Skeletal muscle satellite cell (primary cell): ENCODE results near the gene PTPRG.
"Not testable (repeated sequence)": the region's sequence is repeated elsewhere in the genome, so short reads cannot be mapped to it uniquely, and the experiment has no call there.

ENCODE experiments used
- H3K27me3 ChIP-seq: 2 replicates; pipeline ENCODE4 v1.7.0; 2013; ENCODE audit warnings: low read length; ENCODE audit not compliant: control insufficient read depth, insufficient read depth
- H3K36me3 ChIP-seq: 2 replicates; pipeline ENCODE4 v1.7.0; 2013; ENCODE audit warnings: mild to moderate bottlenecking, control low read depth, low read length; ENCODE audit not compliant: insufficient read depth
- H3K4me1 ChIP-seq: 2 replicates; pipeline ENCODE4 v1.7.0; 2013; ENCODE audit warnings: low read length; ENCODE audit not compliant: control insufficient read depth, insufficient read depth
- H3K4me2 ChIP-seq: 2 replicates; pipeline ENCODE4 v1.7.0; 2013; ENCODE audit warnings: mild to moderate bottlenecking, low read length
- H3K4me3 ChIP-seq: 2 replicates; pipeline ENCODE4 v1.7.0; 2013; ENCODE audit warnings: low read length
- H3K9ac ChIP-seq: 2 replicates; pipeline ENCODE4 v1.7.0; 2013; ENCODE audit warnings: mild to moderate bottlenecking, low read depth, low read length, moderate library complexity
- H3K9me3 ChIP-seq: replicated peaks from 2 replicates; pipeline ENCODE4 v1.7.0; 2013; ENCODE audit warnings: mild to moderate bottlenecking, control low read depth, low read length

Gene PTPRG

GRCh38 chr3:62025913-62026312 lies 464.5 kb downstream of the PTPRG start:
- Histone ChIP-seq H3K4me2 (no peak overlapping the region), H3K9ac (no peak overlapping the region), H3K4me1 (no peaks in the 10 kb centered on the region), H3K27me3 (no peaks in the 10 kb centered on the region), H3K36me3 (no peaks in the 10 kb centered on the region), H3K9me3 (no peaks in the 10 kb centered on the region), H3K4me3 (no peak overlapping the region)

- Histone ChIP-seq H3K27me3 (no peaks in the 10 kb centered on the region), H3K9me3 (no peaks in the 10 kb centered on the region), H3K4me3 (no peak overlapping the region), H3K36me3 (no peaks in the 10 kb centered on the region), H3K4me2 (no peak overlapping the region), H3K9ac (no peak overlapping the region), H3K4me1 (no peaks in the 10 kb centered on the region)
These were observed 465.9 kb downstream of the PTPRG start for GRCh38 chr3:62027241-62027640.

GRCh38 chr3:62027796-62028195 lies 466.4 kb downstream of the PTPRG start:
- Histone ChIP-seq H3K27me3 (no peaks in the 10 kb centered on the region), H3K9ac (no peak overlapping the region), H3K4me3 (no peak overlapping the region), H3K4me2 (no peak overlapping the region), H3K9me3 (no peaks in the 10 kb centered on the region), H3K4me1 (no peaks in the 10 kb centered on the region), H3K36me3 (no peaks in the 10 kb centered on the region)

- Histone ChIP-seq H3K4me2 (no peak overlapping the region), H3K4me1 (no peaks in the 10 kb centered on the region), H3K36me3 (no peaks in the 10 kb centered on the region), H3K9ac (no peak overlapping the region), H3K9me3 (no peaks in the 10 kb centered on the region), H3K4me3 (no peak overlapping the region), H3K27me3 (no peaks in the 10 kb centered on the region)
These were observed 466.9 kb downstream of the PTPRG start for GRCh38 chr3:62028236-62028635.

- no peak overlapping the region for H3K4me3 ChIP-seq
- H3K27me3 ChIP-seq = no peaks in the 10 kb centered on the region
- peaks cover 5% of the 10 kb centered on the region for H3K4me1 ChIP-seq
- H3K4me2 ChIP-seq = no peak overlapping the region
- no peak overlapping the region for H3K9ac ChIP-seq
- H3K9me3 ChIP-seq = no peaks in the 10 kb centered on the region
- no peaks in the 10 kb centered on the region for H3K36me3 ChIP-seq
These were observed 471.4 kb downstream of the PTPRG start for GRCh38 chr3:62032738-62033137.

GRCh38 chr3:62035402-62036057 lies 474.2 kb downstream of the PTPRG start:
- Histone ChIP-seq H3K9ac (no peak overlapping the region), H3K36me3 (no peaks in the 10 kb centered on the region), H3K4me2 (no peak overlapping the region), H3K27me3 (no peaks in the 10 kb centered on the region), H3K9me3 (no peaks in the 10 kb centered on the region), H3K4me3 (no peak overlapping the region), H3K4me1 (peaks cover 5% of the 10 kb centered on the region)

- Histone ChIP-seq H3K4me2 (no peak overlapping the region), H3K9ac (no peak overlapping the region), H3K4me3 (no peak overlapping the region), H3K27me3 (no peaks in the 10 kb centered on the region), H3K4me1 (peaks cover 5% of the 10 kb centered on the region), H3K9me3 (no peaks in the 10 kb centered on the region), H3K36me3 (no peaks in the 10 kb centered on the region)
These were observed 475.4 kb downstream of the PTPRG start for GRCh38 chr3:62036726-62037125.

- H3K36me3 ChIP-seq, H3K27me3 ChIP-seq, H3K9ac ChIP-seq, H3K4me1 ChIP-seq, H3K9me3 ChIP-seq, H3K4me2 ChIP-seq, H3K4me3 ChIP-seq: not testable (repeated sequence)
These were observed 477.4 kb downstream of the PTPRG start for GRCh38 chr3:62038798-62039197.

GRCh38 chr3:62039586-62039985 lies 478.2 kb downstream of the PTPRG start:
- Histone ChIP-seq H3K4me2 (no peak overlapping the region), H3K4me3 (no peak overlapping the region), H3K9me3 (no peaks in the 10 kb centered on the region), H3K27me3 (no peaks in the 10 kb centered on the region), H3K36me3 (no peaks in the 10 kb centered on the region), H3K9ac (no peak overlapping the region), H3K4me1 (peaks cover 5% of the 10 kb centered on the region)

GRCh38 chr3:62041681-62042080 lies 480.3 kb downstream of the PTPRG start:
- Histone ChIP-seq H3K4me3 (no peak overlapping the region), H3K9me3 (no peaks in the 10 kb centered on the region), H3K36me3 (no peaks in the 10 kb centered on the region), H3K9ac (no peak overlapping the region), H3K4me1 (no peaks in the 10 kb centered on the region), H3K4me2 (no peak overlapping the region), H3K27me3 (no peaks in the 10 kb centered on the region)

GRCh38 chr3:62044874-62045411 lies 483.6 kb downstream of the PTPRG start:
- no peaks in the 10 kb centered on the region for H3K36me3 ChIP-seq
- H3K9me3 ChIP-seq = no peaks in the 10 kb centered on the region
- H3K9ac ChIP-seq = no peak overlapping the region
- H3K4me2 ChIP-seq = no peak overlapping the region
- no peaks in the 10 kb centered on the region for H3K4me1 ChIP-seq
- no peaks in the 10 kb centered on the region for H3K27me3 ChIP-seq
- no peak overlapping the region for H3K4me3 ChIP-seq

- H3K4me2 ChIP-seq = no peak overlapping the region
- H3K4me3 ChIP-seq = no peak overlapping the region
- H3K36me3 ChIP-seq = no peaks in the 10 kb centered on the region
- H3K27me3 ChIP-seq = no peaks in the 10 kb centered on the region
- H3K9me3 ChIP-seq = no peaks in the 10 kb centered on the region
- no peak overlapping the region for H3K9ac ChIP-seq
- H3K4me1 ChIP-seq = no peaks in the 10 kb centered on the region
These were observed 485.0 kb downstream of the PTPRG start for GRCh38 chr3:62046326-62046725.
